ENCODE data around the gene ZBTB40. TPM values are rescaled to one million over a fixed set of nuclear protein-coding genes. Genes with fewer than 3 reads are reported as not detected.
A peak's percentile ranks its signal among the peaks of the same experiment; 100 is the strongest.

The ZBTB40 gene
- total RNA-seq, 1 experiment from 2014 or later, result 21.4 TPM

DNA sequence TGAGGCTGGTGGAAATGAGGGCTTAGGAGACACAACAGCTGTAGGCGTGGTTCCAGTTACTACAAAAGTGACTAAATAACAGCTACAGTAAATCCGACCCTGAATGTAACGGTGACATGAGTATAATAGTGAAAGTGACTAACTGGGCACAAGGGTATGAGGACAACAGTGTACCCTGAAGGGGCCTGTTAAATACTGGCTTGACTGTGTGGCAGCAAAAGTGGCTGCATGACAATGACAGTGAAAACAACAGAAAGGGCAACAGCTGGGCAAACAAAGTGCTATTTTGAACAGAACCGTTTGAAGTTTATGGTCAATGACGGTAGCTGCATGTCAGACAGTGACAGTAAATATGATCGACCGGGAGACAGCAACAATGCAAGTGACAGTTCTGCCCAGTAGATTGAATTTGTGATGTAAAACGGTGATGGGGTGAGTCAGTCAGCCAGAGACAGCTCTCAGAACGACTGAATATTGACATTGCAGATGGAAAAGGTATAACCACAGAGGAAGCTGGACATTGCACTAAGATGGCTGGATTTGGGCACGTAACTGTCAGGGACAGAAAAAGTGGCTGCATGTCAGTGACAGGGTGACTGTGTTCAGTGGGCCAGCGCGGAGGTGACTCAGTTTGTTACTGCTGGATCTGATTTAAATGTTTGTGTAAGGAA lies 1.2 kb upstream of the ZBTB40 start:
- peaks cover 7% of the 10 kb centered on the region; the same call in 1 of the 2 replicates for H3K4me1 ChIP-seq (replicated peaks; ENCODE audit: insufficient read depth)
- no peak overlapping the region for H3K27ac ChIP-seq
- no TSS peak for BruUV-seq (replicated peaks)
- no peak for DNase-seq
- ChIA-PET POLR2A (ENCODE audit: unreplicated experiment) (interaction anchor here (0.5 kb wide), 1 partner anchor 177 kb away, joined by 3 read pairs; no protein-coding TSS in a partner anchor), CTCF (no interaction called here)
- no peaks in the 10 kb centered on the region for H3K9me2 ChIP-seq (ENCODE audit: insufficient read depth)
- no peak overlapping the region for H3K4me2 ChIP-seq
- H3K4me3 ChIP-seq, result no peak overlapping the region
- no peak overlapping the region for H2AFZ ChIP-seq
- no peaks in the 10 kb centered on the region for H3K36me3 ChIP-seq (ENCODE audit: low read depth)
- no peaks in the 10 kb centered on the region for H3F3A ChIP-seq (ENCODE audit: insufficient read depth, low read depth)
- intact Hi-C loops (cut with micrococcal nuclease; ENCODE audit: unreplicated experiment), result no loop called here
- TF ChIP-seq, protein P1, sequence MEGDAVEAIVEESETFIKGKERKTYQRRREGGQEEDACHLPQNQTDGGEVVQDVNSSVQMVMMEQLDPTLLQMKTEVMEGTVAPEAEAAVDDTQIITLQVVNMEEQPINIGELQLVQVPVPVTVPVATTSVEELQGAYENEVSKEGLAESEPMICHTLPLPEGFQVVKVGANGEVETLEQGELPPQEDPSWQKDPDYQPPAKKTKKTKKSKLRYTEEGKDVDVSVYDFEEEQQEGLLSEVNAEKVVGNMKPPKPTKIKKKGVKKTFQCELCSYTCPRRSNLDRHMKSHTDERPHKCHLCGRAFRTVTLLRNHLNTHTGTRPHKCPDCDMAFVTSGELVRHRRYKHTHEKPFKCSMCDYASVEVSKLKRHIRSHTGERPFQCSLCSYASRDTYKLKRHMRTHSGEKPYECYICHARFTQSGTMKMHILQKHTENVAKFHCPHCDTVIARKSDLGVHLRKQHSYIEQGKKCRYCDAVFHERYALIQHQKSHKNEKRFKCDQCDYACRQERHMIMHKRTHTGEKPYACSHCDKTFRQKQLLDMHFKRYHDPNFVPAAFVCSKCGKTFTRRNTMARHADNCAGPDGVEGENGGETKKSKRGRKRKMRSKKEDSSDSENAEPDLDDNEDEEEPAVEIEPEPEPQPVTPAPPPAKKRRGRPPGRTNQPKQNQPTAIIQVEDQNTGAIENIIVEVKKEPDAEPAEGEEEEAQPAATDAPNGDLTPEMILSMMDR (conservative IDR thresholded peaks at IDR 0.05), result no peak
- no peak for TF ChIP-seq EZH2 (IDR thresholded peaks at IDR 0.05; ENCODE audit: low read depth)
- H3K27me3 ChIP-seq (ENCODE audit: insufficient read depth, low read depth), result no peaks in the 10 kb centered on the region
- H3K9me3 ChIP-seq (ENCODE audit: insufficient read depth, low read depth), result no peaks in the 10 kb centered on the region
- peaks cover 32% of the 10 kb centered on the region for H3K79me2 ChIP-seq (ENCODE audit: low read depth)
- H4K20me1 ChIP-seq (ENCODE audit: insufficient read depth), result no peaks in the 10 kb centered on the region

DNA sequence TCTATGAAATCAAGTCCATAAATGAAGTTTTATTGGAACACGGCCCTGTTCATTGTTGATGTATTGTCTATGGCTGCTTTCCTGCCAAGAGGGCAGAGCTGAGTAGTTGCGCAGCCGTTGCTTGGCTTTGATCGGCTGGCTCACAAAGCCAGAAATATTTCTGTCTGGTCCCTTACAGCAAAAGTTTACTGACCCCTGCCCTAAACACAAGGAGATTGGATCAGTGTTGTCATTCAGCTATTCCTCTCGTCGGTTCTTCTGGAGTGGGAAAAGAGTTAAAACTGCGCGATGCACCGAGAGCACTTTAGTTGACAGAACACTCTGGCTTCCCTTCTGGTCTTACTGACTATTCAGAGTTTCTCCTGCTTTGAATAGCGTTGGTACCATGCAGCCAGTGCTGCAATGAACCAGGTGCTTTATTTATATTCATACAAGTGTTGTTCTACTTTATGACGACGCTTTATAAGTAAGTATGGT lies 868 bp downstream of the ZBTB40 start:
- POLR2A ChIA-PET (ENCODE audit: unreplicated experiment), result interaction anchor here (0.5 kb wide), 1 partner anchor 159 kb away, joined by 3 read pairs; no protein-coding TSS in a partner anchor
- Histone ChIP-seq H2AFZ (peak overlapping the region; percentile 83), H3K4me1 (replicated peaks; ENCODE audit: insufficient read depth) (peaks cover 7% of the 10 kb centered on the region; the same call in 1 of the 2 replicates), H3K9me3 (ENCODE audit: insufficient read depth, low read depth) (no peaks in the 10 kb centered on the region), H3K36me3 (ENCODE audit: low read depth) (no peaks in the 10 kb centered on the region), H3K4me3 (peak overlapping the region; percentile 68), H3F3A (ENCODE audit: insufficient read depth, low read depth) (no peaks in the 10 kb centered on the region), H3K9me2 (ENCODE audit: insufficient read depth) (no peaks in the 10 kb centered on the region), H3K27ac (peak overlapping the region; percentile 35; the same call in 1 of the 2 replicates), H3K79me2 (ENCODE audit: low read depth) (peaks cover 35% of the 10 kb centered on the region), H3K4me2 (peak overlapping the region; percentile 84), H4K20me1 (ENCODE audit: insufficient read depth) (no peaks in the 10 kb centered on the region), H3K27me3 (ENCODE audit: insufficient read depth, low read depth) (no peaks in the 10 kb centered on the region)
- CTCF ChIA-PET, result no interaction called here
- no peak for TF ChIP-seq EZH2 (IDR thresholded peaks at IDR 0.05; ENCODE audit: low read depth)
- no TSS peak for BruUV-seq (replicated peaks)
- intact Hi-C loops (cut with micrococcal nuclease; ENCODE audit: unreplicated experiment), result no loop called here
- DNase-seq, result no peak

DNA sequence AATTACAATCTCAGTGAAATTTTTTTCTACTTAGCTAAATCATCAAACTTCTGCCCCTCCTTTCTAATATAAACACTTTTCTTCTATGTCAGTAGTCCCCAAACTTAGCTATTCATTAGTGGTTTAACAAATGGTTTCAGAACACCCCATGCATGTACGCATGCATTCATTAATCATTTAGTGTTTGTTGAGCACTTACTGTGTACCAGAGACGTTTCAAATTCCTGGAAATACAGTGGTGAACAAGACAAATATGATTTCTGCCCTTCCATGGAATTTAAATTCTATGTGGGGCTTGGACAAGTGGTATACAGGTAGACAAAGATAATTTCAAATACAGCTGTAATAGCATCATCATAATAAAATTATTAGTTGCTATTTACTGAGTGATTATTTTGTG lies 1.5 kb downstream of the ZBTB40 start:
- H3K36me3 ChIP-seq (ENCODE audit: low read depth), result no peaks in the 10 kb centered on the region
- H3K79me2 ChIP-seq (ENCODE audit: low read depth), result peaks cover 35% of the 10 kb centered on the region
- no peaks in the 10 kb centered on the region for H3K27me3 ChIP-seq (ENCODE audit: insufficient read depth, low read depth)
- no TSS peak for BruUV-seq (replicated peaks)
- TF ChIP-seq, protein P1 (conservative IDR thresholded peaks at IDR 0.05), result no peak
- TF ChIP-seq EZH2 (IDR thresholded peaks at IDR 0.05; ENCODE audit: low read depth), result no peak
- no peaks in the 10 kb centered on the region for H4K20me1 ChIP-seq (ENCODE audit: insufficient read depth)
- DNase-seq, result no peak
- peak overlapping the region; percentile 68; the same call in 1 of the 2 replicates for H3K4me3 ChIP-seq
- H3K27ac ChIP-seq, result no peak overlapping the region
- intact Hi-C loops (cut with micrococcal nuclease; ENCODE audit: unreplicated experiment), result no loop called here
- peak overlapping the region; percentile 84 for H3K4me2 ChIP-seq
- no peak overlapping the region for H2AFZ ChIP-seq
- H3K9me2 ChIP-seq (ENCODE audit: insufficient read depth), result no peaks in the 10 kb centered on the region
- H3K9me3 ChIP-seq (ENCODE audit: insufficient read depth, low read depth), result no peaks in the 10 kb centered on the region
- H3K4me1 ChIP-seq (replicated peaks; ENCODE audit: insufficient read depth), result peaks cover 7% of the 10 kb centered on the region; the same call in 1 of the 2 replicates
- no peaks in the 10 kb centered on the region for H3F3A ChIP-seq (ENCODE audit: insufficient read depth, low read depth)
- POLR2A ChIA-PET (ENCODE audit: unreplicated experiment), result no interaction called here
- CTCF ChIA-PET, result no interaction called here
